Panc1 (cell line): ENCODE data around the gene SIK2. TPM values are rescaled to one million over a fixed set of nuclear protein-coding genes. Genes with fewer than 3 reads are reported as not detected.
A peak's percentile ranks its signal among the peaks of the same experiment; 100 is the strongest.

Experiments used
- ATAC-seq: fragments of 200-7000 bp; cut with Tn5 transposase; 2 replicates; pipeline ENCODE4 v1.9.1; 2020; ENCODE audit warnings: mild to moderate bottlenecking, moderate library complexity
- BruUV-seq: library from RNA; stranded (reverse); fragments of 400-500 nt; replicated peaks from 2 replicates; lab custom pipeline; 2021; lab: Mats Ljungman, UMichigan
- CTCF ChIA-PET: fragments of 300-600 bp; sonication (Branson Sonifier 250); formaldehyde crosslinking; loops from one replicate; lab custom pipeline; 2022; ENCODE audit warnings: antibody characterized with exemption; lab: Charles Lee
- POLR2A ChIA-PET: fragments of 300-600 bp; sonication (Branson Sonifier 250); formaldehyde crosslinking; loops from one replicate; lab custom pipeline; 2022; ENCODE audit warnings: antibody characterized with exemption; lab: Charles Lee
- DNase-seq: peaks from one replicate; pipeline ENCODE4 v3.0.0-alpha.2; 2010; ENCODE audit warnings: low read depth, low spot score
- H3K27ac ChIP-seq: 2 replicates; pipeline ENCODE4 v1.5.1; 2011; ENCODE audit warnings: mild to moderate bottlenecking, low read length, inconsistent platforms
- H3K27me3 ChIP-seq: fragments of 200-500 bp; sonication (Bioruptor generic); 2 replicates; pipeline ENCODE4 v1.6.0; 2014; ENCODE audit warnings: low read length, inconsistent platforms; ENCODE audit not compliant: control insufficient read depth, insufficient read depth
- H3K36me3 ChIP-seq: fragments of 200-500 bp; sonication (Bioruptor generic); 2 replicates; pipeline ENCODE4 v1.5.1; 2014; ENCODE audit warnings: inconsistent platforms, mild to moderate bottlenecking, low read length, moderate library complexity; ENCODE audit not compliant: control insufficient read depth, insufficient read depth
- H3K4me1 ChIP-seq: 2 replicates; pipeline ENCODE4 v1.5.1; 2011; ENCODE audit warnings: inconsistent platforms, mild to moderate bottlenecking, low read length, moderate library complexity; ENCODE audit not compliant: control insufficient read depth, insufficient read depth
- H3K4me3 ChIP-seq, 2 experiments: 2 replicates each; pipeline ENCODE4 v1.5.1; 2011 to 2012; ENCODE audit warnings: low read depth in 2 of 2, low read length in 2 of 2, mild to moderate bottlenecking in 2 of 2, inconsistent platforms in 1 of 2, moderate library complexity in 1 of 2
- H3K9me3 ChIP-seq: fragments of 200-500 bp; sonication (Bioruptor generic); 2 replicates; pipeline ENCODE4 v1.5.1; 2014; ENCODE audit warnings: low read depth, mild to moderate bottlenecking, inconsistent platforms, low read length, moderate library complexity; ENCODE audit not compliant: control insufficient read depth, insufficient read depth
- POLR2AphosphoS5 ChIP-seq: IDR thresholded peaks from 2 replicates; pipeline ENCODE4 v1.6.1; 2012; ENCODE audit warnings: mild to moderate bottlenecking, low read depth, low read length, moderate library complexity
- SIN3A ChIP-seq: IDR thresholded peaks from 2 replicates; pipeline ENCODE4 v1.6.1; 2012; ENCODE audit warnings: low read depth, mild to moderate bottlenecking, low read length, moderate library complexity, borderline replicate concordance; ENCODE audit not compliant: insufficient read depth
- TCF7L2 ChIP-seq: IDR thresholded peaks from 2 replicates; pipeline ENCODE4 v1.6.1; 2011; ENCODE audit warnings: mild to moderate bottlenecking, low read depth, low read length, inconsistent platforms
- in situ Hi-C: cut with HindIII; loops from 2 replicates; pipeline ENCODE4 v1.10.0; 2016; ENCODE audit warnings: low sequenced_read_pairs, low pct_unique_long_range_greater_than_20kb
- intact Hi-C: fragments of 100-400 bp; cut with micrococcal nuclease; formaldehyde crosslinking; loops from one replicate; pipeline ENCODE4 v1.10.0; 2022; ENCODE audit not compliant: unreplicated experiment
- total RNA-seq: library from RNA; stranded (reverse); gene quantifications from one replicate; pipeline ENCODE4 v1.2.1, GENCODE V29; 2021; ENCODE audit not compliant: unreplicated experiment
- TF ChIP-seq, protein P1 (sequence below), 2 experiments: IDR thresholded peaks; 2 replicates each; pipeline ENCODE4 v1.6.1; 2011 to 2012; ENCODE audit warnings: low read depth in 2 of 2, control low read depth in 1 of 2, low read length in 1 of 2, mild to moderate bottlenecking in 1 of 2, moderate library complexity in 1 of 2; ENCODE audit not compliant: insufficient read depth in 1 of 2
- TF ChIP-seq, protein P2 (sequence below): fragments of 450-650 bp; IDR thresholded peaks from 2 replicates; pipeline ENCODE4 v1.5.1; 2017; ENCODE audit warnings: mild to moderate bottlenecking

The SIK2 gene
- total RNA-seq, 1 experiment from 2014 or later = 17.0 TPM

DNA sequence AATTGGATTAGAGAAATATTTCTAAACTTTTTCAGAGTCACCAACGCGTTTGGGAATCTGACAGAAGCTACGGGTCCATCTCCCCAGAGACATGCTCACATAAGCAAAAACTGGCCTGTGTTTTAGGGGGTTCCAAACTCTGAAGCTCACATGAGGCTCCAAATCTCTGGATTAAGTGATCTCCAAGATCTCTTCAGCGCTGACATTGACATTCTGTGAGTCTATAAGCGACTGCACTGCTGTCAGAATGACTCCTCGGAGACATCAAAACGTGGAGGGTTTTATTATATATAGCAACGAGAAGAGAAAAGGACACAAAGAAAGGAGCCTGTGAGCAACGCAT is 642 bp upstream of the SIK2 start:
- in situ Hi-C loops = no loop called here
- no TSS peak for BruUV-seq
- intact Hi-C loops = loop anchor here (5.0 kb wide), 1 partner anchor 241 kb away; no protein-coding TSS in a partner anchor
- CTCF ChIA-PET = no interaction called here
- H3K9me3 ChIP-seq = no peaks in the 10 kb centered on the region
- peak; percentile 0; the same call in 1 of the 2 replicates for ATAC-seq
- H3K4me3 ChIP-seq = peak overlapping the region; percentile 71 to 78
- no peaks in the 10 kb centered on the region for H3K27me3 ChIP-seq
- H3K4me1 ChIP-seq = peaks cover 19% of the 10 kb centered on the region
- H3K36me3 ChIP-seq = no peaks in the 10 kb centered on the region
- peak overlapping the region; percentile 67 for H3K27ac ChIP-seq
- TF ChIP-seq, protein P1, sequence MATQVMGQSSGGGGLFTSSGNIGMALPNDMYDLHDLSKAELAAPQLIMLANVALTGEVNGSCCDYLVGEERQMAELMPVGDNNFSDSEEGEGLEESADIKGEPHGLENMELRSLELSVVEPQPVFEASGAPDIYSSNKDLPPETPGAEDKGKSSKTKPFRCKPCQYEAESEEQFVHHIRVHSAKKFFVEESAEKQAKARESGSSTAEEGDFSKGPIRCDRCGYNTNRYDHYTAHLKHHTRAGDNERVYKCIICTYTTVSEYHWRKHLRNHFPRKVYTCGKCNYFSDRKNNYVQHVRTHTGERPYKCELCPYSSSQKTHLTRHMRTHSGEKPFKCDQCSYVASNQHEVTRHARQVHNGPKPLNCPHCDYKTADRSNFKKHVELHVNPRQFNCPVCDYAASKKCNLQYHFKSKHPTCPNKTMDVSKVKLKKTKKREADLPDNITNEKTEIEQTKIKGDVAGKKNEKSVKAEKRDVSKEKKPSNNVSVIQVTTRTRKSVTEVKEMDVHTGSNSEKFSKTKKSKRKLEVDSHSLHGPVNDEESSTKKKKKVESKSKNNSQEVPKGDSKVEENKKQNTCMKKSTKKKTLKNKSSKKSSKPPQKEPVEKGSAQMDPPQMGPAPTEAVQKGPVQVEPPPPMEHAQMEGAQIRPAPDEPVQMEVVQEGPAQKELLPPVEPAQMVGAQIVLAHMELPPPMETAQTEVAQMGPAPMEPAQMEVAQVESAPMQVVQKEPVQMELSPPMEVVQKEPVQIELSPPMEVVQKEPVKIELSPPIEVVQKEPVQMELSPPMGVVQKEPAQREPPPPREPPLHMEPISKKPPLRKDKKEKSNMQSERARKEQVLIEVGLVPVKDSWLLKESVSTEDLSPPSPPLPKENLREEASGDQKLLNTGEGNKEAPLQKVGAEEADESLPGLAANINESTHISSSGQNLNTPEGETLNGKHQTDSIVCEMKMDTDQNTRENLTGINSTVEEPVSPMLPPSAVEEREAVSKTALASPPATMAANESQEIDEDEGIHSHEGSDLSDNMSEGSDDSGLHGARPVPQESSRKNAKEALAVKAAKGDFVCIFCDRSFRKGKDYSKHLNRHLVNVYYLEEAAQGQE (IDR thresholded peaks at IDR 0.05; ENCODE audit: insufficient read depth in 1 of 2, low read depth in 2 of 2, low read length in 1 of 2) = no peak
- 0 out of 2 replicates have a peak, but pooled peaks have one; percentile 48 for TF ChIP-seq TCF7L2
- POLR2A ChIA-PET = interaction anchor here (0.7 kb wide), 1 partner anchor 158 kb away, joined by 7 read pairs; no protein-coding TSS in a partner anchor
- DNase-seq = no peak

DNA sequence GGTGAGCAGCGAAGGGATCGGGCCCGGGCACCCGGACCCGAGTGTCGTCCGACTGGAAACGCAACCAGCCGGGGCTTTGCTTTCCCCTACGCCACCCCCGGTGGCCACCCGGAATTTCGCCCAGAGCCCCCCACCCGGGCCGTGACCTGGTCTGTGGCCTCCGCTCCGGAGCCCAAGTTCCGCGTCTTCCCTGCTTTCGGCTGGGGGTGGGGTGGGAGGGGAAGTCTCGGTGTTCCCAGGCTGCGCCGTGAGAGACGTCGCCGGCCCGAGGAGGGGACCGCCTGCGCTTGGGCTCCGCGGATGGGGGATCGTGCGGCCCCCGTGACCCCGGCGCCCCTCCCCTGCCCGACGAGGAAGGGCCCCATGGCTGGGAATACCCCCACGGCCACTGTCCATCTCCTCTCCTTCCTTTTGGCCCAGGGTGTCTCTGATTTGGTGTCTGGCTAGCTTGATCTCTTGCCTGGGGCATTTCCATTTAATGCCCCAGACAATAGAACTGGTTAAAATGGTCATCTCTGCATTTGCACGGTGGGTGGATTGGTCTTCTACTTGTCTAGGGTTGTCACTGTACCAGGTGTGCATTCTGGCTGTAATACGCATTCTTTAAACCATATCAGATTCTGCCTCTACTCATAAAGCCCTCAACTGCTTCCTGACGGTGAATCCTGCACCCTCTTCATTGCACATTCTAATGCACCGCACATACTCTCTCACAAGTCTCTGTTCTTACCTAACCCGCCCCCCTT is 789 bp downstream of the SIK2 start:
- TF ChIP-seq POLR2AphosphoS5 (0 out of 2 replicates have a peak, but pooled peaks have one; percentile 9), TCF7L2 (no peak)
- Histone ChIP-seq H3K9me3 (no peaks in the 10 kb centered on the region), H3K4me3 (peak overlapping the region; percentile 64 to 78), H3K27me3 (no peaks in the 10 kb centered on the region), H3K27ac (peak overlapping the region; percentile 41), H3K4me1 (peaks cover 25% of the 10 kb centered on the region), H3K36me3 (no peaks in the 10 kb centered on the region)
- ChIA-PET POLR2A (interaction anchor here (0.6 to 0.9 kb wide), 2 partner anchors 130 to 149 kb away, joined by 3 read pairs; no protein-coding TSS in a partner anchor), CTCF (interaction anchor here (0.6 to 0.7 kb wide), 2 partner anchors 147 to 156 kb away, joined by 3 to 6 read pairs; no protein-coding TSS in a partner anchor)
- ATAC-seq (peak; percentile 44), DNase-seq (no peak)
- BruUV-seq = no TSS peak
- intact Hi-C loops (loop anchor here (5.0 kb wide), 1 partner anchor 239 kb away; no protein-coding TSS in a partner anchor), in situ Hi-C loops (no loop called here)

DNA sequence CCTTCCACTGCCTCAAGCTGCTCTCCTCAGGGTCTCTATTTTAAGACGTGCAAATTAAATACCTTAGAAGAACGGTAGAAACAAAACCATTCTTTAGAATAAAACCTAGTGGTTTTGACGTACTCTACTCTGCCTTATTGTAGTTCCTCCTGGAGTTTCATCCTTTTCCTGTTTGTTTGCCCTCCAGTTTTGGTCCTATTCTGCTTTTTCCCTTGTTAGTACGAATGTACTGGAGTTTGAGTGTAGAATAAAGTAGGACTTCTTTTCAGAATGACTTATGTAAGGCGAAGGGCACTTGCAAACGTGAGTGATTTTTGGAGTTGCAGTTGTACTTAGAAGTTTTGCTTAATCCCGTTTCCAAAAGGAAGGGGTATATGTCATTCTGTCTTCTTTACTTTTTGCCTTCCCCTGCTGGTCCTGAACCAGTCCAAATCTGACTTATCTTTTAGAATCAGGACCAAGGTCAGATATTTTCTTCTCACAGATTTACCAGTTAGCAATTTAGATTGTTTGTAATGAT is 1.4 kb downstream of the SIK2 start:
- in situ Hi-C loops (no loop called here), intact Hi-C loops (loop anchor here (2.0 to 5.0 kb wide), 2 partner anchors 173 to 239 kb away; no protein-coding TSS in a partner anchor)
- ATAC-seq (no peak), DNase-seq (no peak)
- H3K27ac ChIP-seq = peak overlapping the region; percentile 41
- peaks cover 25% of the 10 kb centered on the region for H3K4me1 ChIP-seq
- no peaks in the 10 kb centered on the region for H3K27me3 ChIP-seq
- POLR2A ChIA-PET = interaction anchor here (0.6 to 1.2 kb wide), 2 partner anchors 107 to 163 kb away, joined by 3 read pairs; partner anchors contain the start of gene PPP2R1B
- no peaks in the 10 kb centered on the region for H3K36me3 ChIP-seq
- CTCF ChIA-PET = interaction anchor here (0.6 to 1.3 kb wide), 5 partner anchors 113 to 677 kb away, joined by 3 to 4 read pairs (median 3); partner anchors contain the start of gene ALG9
- TF ChIP-seq, protein P1 (IDR thresholded peaks at IDR 0.05; ENCODE audit: insufficient read depth in 1 of 2, low read depth in 2 of 2, low read length in 1 of 2) = no peak
- TF ChIP-seq TCF7L2 = no peak
- no peak for TF ChIP-seq SIN3A
- TF ChIP-seq, protein P2, sequence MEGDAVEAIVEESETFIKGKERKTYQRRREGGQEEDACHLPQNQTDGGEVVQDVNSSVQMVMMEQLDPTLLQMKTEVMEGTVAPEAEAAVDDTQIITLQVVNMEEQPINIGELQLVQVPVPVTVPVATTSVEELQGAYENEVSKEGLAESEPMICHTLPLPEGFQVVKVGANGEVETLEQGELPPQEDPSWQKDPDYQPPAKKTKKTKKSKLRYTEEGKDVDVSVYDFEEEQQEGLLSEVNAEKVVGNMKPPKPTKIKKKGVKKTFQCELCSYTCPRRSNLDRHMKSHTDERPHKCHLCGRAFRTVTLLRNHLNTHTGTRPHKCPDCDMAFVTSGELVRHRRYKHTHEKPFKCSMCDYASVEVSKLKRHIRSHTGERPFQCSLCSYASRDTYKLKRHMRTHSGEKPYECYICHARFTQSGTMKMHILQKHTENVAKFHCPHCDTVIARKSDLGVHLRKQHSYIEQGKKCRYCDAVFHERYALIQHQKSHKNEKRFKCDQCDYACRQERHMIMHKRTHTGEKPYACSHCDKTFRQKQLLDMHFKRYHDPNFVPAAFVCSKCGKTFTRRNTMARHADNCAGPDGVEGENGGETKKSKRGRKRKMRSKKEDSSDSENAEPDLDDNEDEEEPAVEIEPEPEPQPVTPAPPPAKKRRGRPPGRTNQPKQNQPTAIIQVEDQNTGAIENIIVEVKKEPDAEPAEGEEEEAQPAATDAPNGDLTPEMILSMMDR = no peak
- TF ChIP-seq POLR2AphosphoS5 = no peak
- no peaks in the 10 kb centered on the region for H3K9me3 ChIP-seq
- BruUV-seq = TSS peak; percentile 72
- H3K4me3 ChIP-seq = peak overlapping the region; percentile 64 to 78
